ENCODE measurements around the gene NOS1AP.
"Not testable (repeated sequence)": the region's sequence is repeated elsewhere in the genome, so short reads cannot be mapped to it uniquely, and the experiment has no call there.

Gene NOS1AP

GRCh38 chr1:162169031-162169790 lies 99.7 kb downstream of the NOS1AP start:
- DNase-seq (ENCODE audit: low read depth): no peak

GRCh38 chr1:162171111-162171510 lies 101.6 kb downstream of the NOS1AP start:
- DNase-seq (ENCODE audit: low read depth): no peak

GRCh38 chr1:162172311-162173102 lies 103.0 kb downstream of the NOS1AP start:
- DNase-seq (ENCODE audit: low read depth): no peak

GRCh38 chr1:162173607-162174006 lies 104.1 kb downstream of the NOS1AP start:
- not testable (repeated sequence) for DNase-seq (ENCODE audit: low read depth)

GRCh38 chr1:162174027-162174426 lies 104.5 kb downstream of the NOS1AP start:
- not testable (repeated sequence) for DNase-seq (ENCODE audit: low read depth)

GRCh38 chr1:162175379-162176081 lies 106.0 kb downstream of the NOS1AP start:
- no peak for DNase-seq (ENCODE audit: low read depth)

- no peak for DNase-seq (ENCODE audit: low read depth)
These were observed 107.6 kb downstream of the NOS1AP start for GRCh38 chr1:162177126-162177525.

GRCh38 chr1:162178432-162178831 lies 108.9 kb downstream of the NOS1AP start:
- DNase-seq (ENCODE audit: low read depth): no peak

GRCh38 chr1:162179121-162179520 lies 109.6 kb downstream of the NOS1AP start:
- no peak for DNase-seq (ENCODE audit: low read depth)

- no peak for DNase-seq (ENCODE audit: low read depth)
These were observed 111.3 kb downstream of the NOS1AP start for GRCh38 chr1:162180813-162181212.

- DNase-seq (ENCODE audit: low read depth): no peak
These were observed 112.6 kb downstream of the NOS1AP start for GRCh38 chr1:162182090-162182489.

GRCh38 chr1:162185314-162186025 lies 116.0 kb downstream of the NOS1AP start:
- no peak for DNase-seq (ENCODE audit: low read depth)

- DNase-seq (ENCODE audit: low read depth): no peak
These were observed 116.5 kb downstream of the NOS1AP start for GRCh38 chr1:162186026-162186374.

GRCh38 chr1:162186406-162186805 lies 116.9 kb downstream of the NOS1AP start:
- no peak for DNase-seq (ENCODE audit: low read depth)

GRCh38 chr1:162187687-162188276 lies 118.3 kb downstream of the NOS1AP start:
- DNase-seq (ENCODE audit: low read depth): no peak

GRCh38 chr1:162189345-162189744 lies 119.9 kb downstream of the NOS1AP start:
- no peak for DNase-seq (ENCODE audit: low read depth)

- no peak for DNase-seq (ENCODE audit: low read depth)
These were observed 122.2 kb downstream of the NOS1AP start for GRCh38 chr1:162191396-162192305.

- DNase-seq (ENCODE audit: low read depth): no peak
These were observed 122.8 kb downstream of the NOS1AP start for GRCh38 chr1:162192306-162192678.

- no peak for DNase-seq (ENCODE audit: low read depth)
These were observed 123.3 kb downstream of the NOS1AP start for GRCh38 chr1:162192763-162193162.

GRCh38 chr1:162193221-162193620 lies 123.7 kb downstream of the NOS1AP start:
- no peak for DNase-seq (ENCODE audit: low read depth)

GRCh38 chr1:162193815-162194214 lies 124.3 kb downstream of the NOS1AP start:
- no peak for DNase-seq (ENCODE audit: low read depth)

All from GM04503 (cell line).